NK-92 treated with Interleukin-12 subunit alpha and Interleukin-12 subunit beta, amount 100 ng/mL, for 24 hours (cell line): Measurements from ENCODE around the gene WASF2.

Experiments
- DNase-seq: peaks from one replicate; lab custom pipeline; 2025; lab: John Stamatoyannopoulos, UW

Gene WASF2

GRCh38 chr1:27374362-27375086 lies 115.4 kb downstream of the WASF2 start, which contains the start of gene FCN3:
FCN3 (minus strand) TSS chr1:27374824; CDS start chr1:27374818, 6 bp downstream.
- DNase-seq, result no peak

- no peak for DNase-seq
Measured at GRCh38 chr1:27372808-27373690, 116.9 kb downstream of the WASF2 start.

GRCh38 chr1:27372022-27372807 lies 117.8 kb downstream of the WASF2 start:
- no peak for DNase-seq

GRCh38 chr1:27368869-27369582 lies 120.9 kb downstream of the WASF2 start:
- no peak for DNase-seq

GRCh38 chr1:27367160-27367650 lies 122.8 kb downstream of the WASF2 start:
- DNase-seq, result no peak

GRCh38 chr1:27366411-27367159 lies 123.4 kb downstream of the WASF2 start, which contains the start of gene MAP3K6:
MAP3K6 (minus strand) TSS chr1:27366961; CDS start chr1:27366597, 364 bp downstream.
- no peak for DNase-seq

- no peak for DNase-seq
Measured at GRCh38 chr1:27366113-27366410, 123.9 kb downstream of the WASF2 start.

- no peak for DNase-seq
Measured at GRCh38 chr1:27365372-27366112, 124.4 kb downstream of the WASF2 start.

GRCh38 chr1:27364696-27365371 lies 125.1 kb downstream of the WASF2 start:
- DNase-seq, result no peak

GRCh38 chr1:27363766-27364695 lies 125.9 kb downstream of the WASF2 start:
- DNase-seq, result no peak

GRCh38 chr1:27361553-27361952 lies 128.4 kb downstream of the WASF2 start:
- DNase-seq, result no peak

- no peak for DNase-seq
Measured at GRCh38 chr1:27361044-27361402, 128.9 kb downstream of the WASF2 start.

- no peak for DNase-seq
Measured at GRCh38 chr1:27360159-27361043, 129.6 kb downstream of the WASF2 start.

GRCh38 chr1:27359822-27360158 lies 130.2 kb downstream of the WASF2 start:
- no peak for DNase-seq

- no peak for DNase-seq
Measured at GRCh38 chr1:27358928-27359313, 131.0 kb downstream of the WASF2 start.

- no peak for DNase-seq
Measured at GRCh38 chr1:27358038-27358927, 131.7 kb downstream of the WASF2 start.
